ENCODE results near the gene CLN5. TPM values are rescaled to one million over a fixed set of nuclear protein-coding genes. Genes with fewer than 3 reads are reported as not detected.
A peak's percentile ranks its signal among the peaks of the same experiment; 100 is the strongest.

Gene CLN5
- total RNA-seq, 2 experiments from 2014 or later = 10.0 to 10.2 TPM

DNA sequence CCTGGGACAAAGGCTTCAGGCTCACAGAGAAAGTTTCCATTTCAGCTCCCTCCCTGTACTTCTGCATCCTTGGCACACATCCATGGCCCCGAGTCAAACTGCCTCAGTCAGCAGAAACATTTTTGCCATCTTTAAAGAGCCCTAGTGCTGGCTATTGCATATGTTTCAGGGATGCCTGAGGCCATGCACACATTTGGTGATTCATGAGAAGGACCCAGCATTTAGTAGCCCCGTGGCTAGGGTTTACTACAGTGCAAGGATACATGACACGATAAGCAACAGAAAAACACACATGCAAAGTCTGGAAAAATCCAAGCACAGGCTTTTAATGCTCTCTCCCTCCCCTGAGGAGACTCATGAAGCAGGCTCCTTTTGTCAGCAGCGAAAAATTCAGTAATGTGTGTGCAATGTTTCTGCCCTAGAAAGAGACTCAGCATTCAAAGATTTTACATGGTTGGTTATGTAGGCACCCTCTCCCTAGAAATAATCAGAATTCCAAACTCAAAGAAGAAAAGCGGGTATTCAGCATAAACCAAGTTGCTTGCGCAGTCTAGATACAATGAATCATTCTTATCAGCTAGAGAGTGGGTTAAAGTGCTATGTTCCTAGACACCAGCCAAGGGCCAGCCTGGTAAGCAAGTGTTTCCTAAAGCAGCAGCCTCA, 26.0 kb upstream of the CLN5 start:
- Mint-ChIP-seq H3K9me3 (ENCODE audit: insufficient read depth) (peaks cover 4% of the 10 kb centered on the region), H3K27me3 (ENCODE audit: low read depth) (peaks cover 8% of the 10 kb centered on the region), H3K4me3 (no peak overlapping the region), H3K27ac (no peak overlapping the region), H3K4me1 (ENCODE audit: low read depth) (no peaks in the 10 kb centered on the region), H3K36me3 (ENCODE audit: low read depth) (no peaks in the 10 kb centered on the region)
- ChIA-PET POLR2A (no interaction called here), CTCF (no interaction called here)
- no peak for ATAC-seq
- DNase-seq = no peak

DNA sequence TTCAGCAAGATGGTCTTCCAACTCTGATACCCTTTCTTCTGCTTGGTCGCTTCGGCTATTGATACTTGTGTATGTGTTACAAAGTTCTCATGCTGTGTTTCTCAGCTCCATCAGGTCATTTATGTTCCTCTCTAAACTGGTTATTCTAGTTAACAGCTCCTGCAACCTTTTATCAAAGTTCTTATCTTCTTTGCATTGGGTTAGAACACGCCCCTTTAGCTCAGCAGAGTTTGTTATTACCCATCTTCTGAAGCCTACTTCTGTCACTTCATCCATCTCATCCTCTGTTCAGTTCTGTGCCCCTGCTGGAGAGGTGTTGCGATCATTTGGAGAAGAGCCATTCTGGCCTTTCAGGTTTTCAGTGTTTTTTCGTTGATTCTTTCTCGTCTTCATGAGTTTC, 24.9 kb upstream of the CLN5 start:
- H3K27ac Mint-ChIP-seq = no peak overlapping the region
- peaks cover 4% of the 10 kb centered on the region for H3K9me3 Mint-ChIP-seq (ENCODE audit: insufficient read depth)
- POLR2A ChIA-PET = no interaction called here
- DNase-seq = no peak
- CTCF ChIA-PET = no interaction called here
- no peak overlapping the region for H3K4me3 Mint-ChIP-seq
- no peaks in the 10 kb centered on the region for H3K36me3 Mint-ChIP-seq (ENCODE audit: low read depth)
- H3K4me1 Mint-ChIP-seq (ENCODE audit: low read depth) = no peaks in the 10 kb centered on the region
- no peak for ATAC-seq
- peaks cover 16% of the 10 kb centered on the region for H3K27me3 Mint-ChIP-seq (ENCODE audit: low read depth)

DNA sequence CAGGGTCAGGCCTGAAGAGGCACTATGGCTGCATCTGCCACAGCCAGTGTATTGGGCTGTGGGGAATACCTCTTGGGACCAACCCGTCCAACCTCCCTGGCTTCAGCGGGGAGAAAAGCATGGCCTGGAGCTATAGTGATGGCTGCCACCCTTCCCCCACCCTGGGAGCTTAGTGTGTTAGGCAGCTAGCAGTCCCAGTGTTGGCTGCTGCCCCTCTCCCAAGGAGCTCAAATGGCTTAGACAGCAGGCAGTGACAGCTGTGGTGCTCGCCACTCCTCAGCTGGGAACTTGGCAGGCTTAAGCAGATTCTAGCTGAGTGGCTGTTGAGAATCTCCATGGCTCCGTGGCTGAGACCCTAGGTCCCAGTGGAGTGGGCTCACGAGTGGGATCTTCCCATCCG, 23.8 kb upstream of the CLN5 start:
- CTCF ChIA-PET = no interaction called here
- ATAC-seq (no peak), DNase-seq (no peak)
- Mint-ChIP-seq H3K4me1 (ENCODE audit: low read depth) (no peaks in the 10 kb centered on the region), H3K27ac (no peak overlapping the region), H3K4me3 (no peak overlapping the region), H3K27me3 (ENCODE audit: low read depth) (peaks cover 22% of the 10 kb centered on the region), H3K9me3 (ENCODE audit: insufficient read depth) (no peaks in the 10 kb centered on the region), H3K36me3 (ENCODE audit: low read depth) (no peaks in the 10 kb centered on the region)
- POLR2A ChIA-PET = no interaction called here

DNA sequence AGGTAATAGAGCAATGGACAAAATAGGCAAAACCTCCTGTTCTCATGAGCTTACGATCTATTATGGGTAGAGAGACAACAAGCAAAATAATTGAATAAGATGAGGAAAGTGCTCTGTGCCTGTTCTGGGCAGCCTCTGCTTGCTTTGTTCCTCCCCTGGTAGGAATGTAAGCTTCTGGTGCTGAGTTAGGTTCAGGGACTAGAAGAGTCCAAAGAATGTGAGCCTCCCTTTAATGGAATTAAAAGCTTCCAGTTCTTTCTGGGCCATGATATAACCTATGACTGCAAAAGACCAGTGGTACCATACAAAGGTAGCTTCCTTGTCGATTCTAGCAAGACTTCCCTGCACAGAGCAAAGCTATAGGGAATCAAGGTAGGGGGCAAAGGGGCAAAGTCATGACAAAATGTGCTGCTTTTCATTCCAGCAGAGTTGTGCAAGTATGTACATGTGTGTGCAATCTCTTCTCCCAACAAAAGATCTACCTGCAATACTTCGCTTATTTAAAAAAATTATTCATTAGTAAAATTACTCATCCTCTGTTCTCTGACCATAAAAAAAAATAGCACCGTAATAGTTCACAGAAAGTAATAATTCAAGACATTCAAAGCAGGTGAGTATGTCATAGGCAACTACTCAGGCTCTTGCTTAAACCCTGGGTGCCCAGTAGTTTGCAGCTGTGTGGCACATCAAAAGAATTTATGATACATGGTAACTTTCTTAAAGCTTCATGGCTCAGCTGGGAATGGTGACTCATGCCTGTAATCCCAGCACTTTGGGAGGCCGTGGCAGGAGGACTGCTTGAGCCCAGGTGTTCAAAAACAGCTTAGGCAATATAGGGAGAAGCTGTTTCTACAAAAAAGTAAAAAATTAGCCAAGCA, 22.2 kb upstream of the CLN5 start:
- no peaks in the 10 kb centered on the region for H3K4me1 Mint-ChIP-seq (ENCODE audit: low read depth)
- H3K27me3 Mint-ChIP-seq (ENCODE audit: low read depth) = peaks cover 33% of the 10 kb centered on the region
- no peaks in the 10 kb centered on the region for H3K9me3 Mint-ChIP-seq (ENCODE audit: insufficient read depth)
- H3K36me3 Mint-ChIP-seq (ENCODE audit: low read depth) = no peaks in the 10 kb centered on the region
- DNase-seq (no peak), ATAC-seq (no peak)
- POLR2A ChIA-PET = no interaction called here
- H3K4me3 Mint-ChIP-seq = no peak overlapping the region
- H3K27ac Mint-ChIP-seq = no peak overlapping the region
- CTCF ChIA-PET = interaction anchor here (1.5 to 3.6 kb wide), 2 partner anchors 11 to 62 kb away, joined by 3 to 22 read pairs; no protein-coding TSS in a partner anchor

DNA sequence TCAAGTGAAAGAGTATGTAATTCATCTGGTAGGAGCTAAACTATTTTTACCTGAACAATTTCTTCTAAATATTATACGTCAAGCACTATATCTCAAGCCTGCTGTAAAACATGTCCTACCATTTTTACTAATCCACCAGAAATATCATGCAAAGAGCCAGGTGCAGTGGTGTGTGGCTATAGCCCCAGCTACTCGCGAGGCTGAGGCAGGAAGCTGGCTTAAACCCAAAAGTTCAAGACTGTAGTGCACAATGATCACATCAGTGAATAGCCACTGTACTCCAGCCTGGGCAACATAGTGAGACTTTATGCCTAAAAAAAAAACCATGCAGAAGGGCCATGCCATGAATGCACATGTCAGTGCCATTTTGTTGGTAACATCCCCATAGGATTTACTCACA, 20.7 kb upstream of the CLN5 start:
- peaks cover 34% of the 10 kb centered on the region for H3K27me3 Mint-ChIP-seq (ENCODE audit: low read depth)
- H3K36me3 Mint-ChIP-seq (ENCODE audit: low read depth) = no peaks in the 10 kb centered on the region

DNA sequence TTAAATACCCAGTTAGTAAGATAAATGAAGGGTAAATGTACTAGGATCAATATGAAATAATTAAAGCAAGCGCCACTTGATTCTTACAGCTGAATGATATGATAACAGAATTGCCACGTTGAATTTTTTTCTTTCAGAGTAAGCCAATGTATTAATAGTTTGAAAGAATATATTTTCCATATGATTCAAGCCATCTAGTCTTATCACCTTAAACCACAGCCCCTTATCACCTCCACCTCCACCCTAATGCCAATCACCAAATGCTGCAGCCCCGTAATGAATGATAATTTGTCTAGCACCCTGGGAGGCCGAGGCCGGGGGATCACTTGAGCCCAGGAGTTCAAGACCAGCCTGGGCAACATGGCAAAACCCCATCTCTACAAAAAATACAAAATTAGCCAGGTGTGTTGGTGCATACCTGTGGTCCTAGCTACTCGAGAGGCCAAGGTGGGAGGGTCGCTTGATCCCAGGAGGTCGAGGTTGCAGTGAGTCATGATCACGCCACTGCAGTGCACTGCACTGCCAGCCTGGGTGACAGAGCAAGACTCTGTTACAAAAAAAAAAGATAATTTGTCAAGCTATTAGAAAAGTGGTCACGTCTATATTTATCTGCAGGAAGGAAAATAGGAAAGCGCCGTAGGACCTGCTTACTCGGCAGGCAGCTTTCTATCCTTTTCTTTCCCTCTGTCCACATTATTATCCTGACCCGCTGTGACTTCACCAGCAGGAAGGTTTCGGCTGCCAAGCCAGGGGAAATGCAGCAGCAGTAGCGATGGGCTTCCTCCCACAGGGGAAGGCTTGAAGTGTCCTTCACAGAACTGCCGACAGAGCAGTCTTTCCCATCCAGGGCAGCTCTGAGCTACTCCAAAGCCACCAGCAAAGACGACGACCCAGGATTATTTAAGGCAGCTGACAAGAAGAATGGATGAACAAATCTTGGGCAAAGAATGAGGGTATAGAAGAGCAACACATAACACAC, 19.7 kb upstream of the CLN5 start:
- ChIA-PET POLR2A (no interaction called here), CTCF (interaction anchor here (0.7 to 3.6 kb wide), 3 partner anchors 8 to 307 kb away, joined by 3 to 22 read pairs (median 3); no protein-coding TSS in a partner anchor)
- DNase-seq = no peak
- H3K4me3 Mint-ChIP-seq = no peak overlapping the region
- peaks cover 7% of the 10 kb centered on the region for H3K4me1 Mint-ChIP-seq (ENCODE audit: low read depth)
- H3K36me3 Mint-ChIP-seq (ENCODE audit: low read depth) = no peaks in the 10 kb centered on the region
- no peak for ATAC-seq
- H3K9me3 Mint-ChIP-seq (ENCODE audit: insufficient read depth) = no peaks in the 10 kb centered on the region
- H3K27me3 Mint-ChIP-seq (ENCODE audit: low read depth) = peaks cover 32% of the 10 kb centered on the region
- no peak overlapping the region for H3K27ac Mint-ChIP-seq

More for the DNA sequence above, 20.7 kb upstream of the CLN5 start:
- POLR2A ChIA-PET = interaction anchor here (0.7 kb wide), 1 partner anchor 84 kb away, joined by 3 read pairs; no protein-coding TSS in a partner anchor
- Mint-ChIP-seq H3K4me3 (no peak overlapping the region), H3K27ac (no peak overlapping the region), H3K4me1 (ENCODE audit: low read depth) (peaks cover 2% of the 10 kb centered on the region), H3K9me3 (ENCODE audit: insufficient read depth) (no peaks in the 10 kb centered on the region)
- CTCF ChIA-PET = interaction anchor here (3.6 kb wide), 1 partner anchor 9 kb away, joined by 22 read pairs; no protein-coding TSS in a partner anchor
- ATAC-seq (no peak), DNase-seq (no peak)

DNA sequence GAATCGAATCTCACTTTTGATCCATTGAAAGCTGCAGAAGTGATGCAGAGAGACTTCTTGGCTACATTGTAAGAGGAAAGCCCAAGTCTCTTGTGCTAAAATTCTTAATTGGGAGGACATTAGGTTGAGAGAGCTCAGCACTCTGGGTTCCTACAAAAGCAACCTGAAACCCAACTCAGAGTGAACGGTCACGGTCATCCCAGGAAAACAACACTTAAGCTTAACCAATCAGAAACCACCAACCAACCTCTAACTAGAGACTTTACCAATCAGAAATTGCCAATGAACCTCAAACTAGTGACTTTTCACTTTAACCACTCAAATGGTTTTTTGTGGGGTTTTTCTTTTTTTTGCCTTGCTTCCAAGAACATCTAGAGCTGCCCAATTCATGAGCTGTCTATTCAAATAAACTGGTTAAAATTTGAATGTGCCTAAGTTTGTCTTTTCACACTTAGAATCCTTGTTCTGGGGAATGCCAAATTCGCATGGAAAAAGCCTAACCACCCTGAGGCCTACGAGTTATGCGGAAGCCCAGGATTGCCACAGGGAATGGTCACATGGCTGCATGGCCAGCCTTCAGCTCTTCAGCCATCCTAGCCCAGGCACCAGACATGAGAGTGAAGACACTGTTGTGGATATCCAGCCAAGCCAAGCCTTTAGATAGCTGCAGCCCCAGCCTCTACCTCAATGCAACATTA, 17.8 kb upstream of the CLN5 start:
- H3K4me3 Mint-ChIP-seq = no peak overlapping the region
- peaks cover 7% of the 10 kb centered on the region for H3K4me1 Mint-ChIP-seq (ENCODE audit: low read depth)
- peaks cover 43% of the 10 kb centered on the region for H3K27me3 Mint-ChIP-seq (ENCODE audit: low read depth)
- no peaks in the 10 kb centered on the region for H3K36me3 Mint-ChIP-seq (ENCODE audit: low read depth)
- no peaks in the 10 kb centered on the region for H3K9me3 Mint-ChIP-seq (ENCODE audit: insufficient read depth)
- ATAC-seq (no peak), DNase-seq (no peak)
- H3K27ac Mint-ChIP-seq = no peak overlapping the region
- CTCF ChIA-PET = no interaction called here
- POLR2A ChIA-PET = no interaction called here

DNA sequence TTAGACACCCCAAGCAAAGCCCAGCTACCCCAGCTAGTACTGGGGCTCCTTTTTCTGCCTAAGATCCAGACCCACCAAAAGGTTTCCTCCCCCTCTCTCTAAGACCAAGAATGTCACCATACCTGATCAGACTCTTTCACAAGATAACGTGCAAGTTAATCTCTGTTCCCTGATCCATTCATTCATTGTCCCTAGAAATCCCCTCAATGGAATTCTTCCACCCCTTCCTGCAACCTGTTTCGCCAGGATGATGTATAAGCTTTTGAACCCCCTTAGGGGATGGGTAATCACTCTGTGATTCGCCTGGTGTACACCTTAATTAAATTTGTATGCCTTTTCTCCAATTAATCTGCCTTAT, 17.3 kb upstream of the CLN5 start:
- ChIA-PET POLR2A (no interaction called here), CTCF (no interaction called here)
- no peak overlapping the region for H3K27ac Mint-ChIP-seq
- H3K27me3 Mint-ChIP-seq (ENCODE audit: low read depth) = peaks cover 41% of the 10 kb centered on the region
- no peak for DNase-seq
- ATAC-seq = no peak
- no peak overlapping the region for H3K4me3 Mint-ChIP-seq
- H3K36me3 Mint-ChIP-seq (ENCODE audit: low read depth) = no peaks in the 10 kb centered on the region
- no peaks in the 10 kb centered on the region for H3K9me3 Mint-ChIP-seq (ENCODE audit: insufficient read depth)
- H3K4me1 Mint-ChIP-seq (ENCODE audit: low read depth) = peaks cover 7% of the 10 kb centered on the region

DNA sequence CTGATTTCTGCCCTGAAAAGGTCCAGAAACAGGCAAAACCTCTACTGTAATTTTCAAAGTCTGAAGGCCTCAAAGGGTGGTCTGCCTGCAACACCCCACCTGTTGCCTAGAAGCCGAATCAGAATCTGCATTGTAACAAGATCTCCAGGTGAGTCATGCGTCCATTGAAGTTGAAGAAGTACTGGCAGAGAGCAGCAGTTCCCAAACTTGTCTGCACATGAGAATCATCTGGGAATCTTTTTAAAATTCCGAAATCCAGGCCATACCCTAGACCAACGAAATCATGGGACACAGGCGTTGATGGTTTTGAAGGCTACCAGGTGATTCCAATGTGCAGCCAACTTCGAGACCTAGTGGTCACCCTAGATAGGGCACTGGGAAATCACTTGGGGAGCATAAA, 16.0 kb upstream of the CLN5 start:
- Mint-ChIP-seq H3K4me1 (ENCODE audit: low read depth) (peaks cover 9% of the 10 kb centered on the region), H3K9me3 (ENCODE audit: insufficient read depth) (no peaks in the 10 kb centered on the region), H3K36me3 (ENCODE audit: low read depth) (no peaks in the 10 kb centered on the region), H3K27me3 (ENCODE audit: low read depth) (peaks cover 44% of the 10 kb centered on the region), H3K27ac (no peak overlapping the region), H3K4me3 (no peak overlapping the region)
- ATAC-seq (no peak), DNase-seq (no peak)
- CTCF ChIA-PET = no interaction called here
- POLR2A ChIA-PET = no interaction called here

DNA sequence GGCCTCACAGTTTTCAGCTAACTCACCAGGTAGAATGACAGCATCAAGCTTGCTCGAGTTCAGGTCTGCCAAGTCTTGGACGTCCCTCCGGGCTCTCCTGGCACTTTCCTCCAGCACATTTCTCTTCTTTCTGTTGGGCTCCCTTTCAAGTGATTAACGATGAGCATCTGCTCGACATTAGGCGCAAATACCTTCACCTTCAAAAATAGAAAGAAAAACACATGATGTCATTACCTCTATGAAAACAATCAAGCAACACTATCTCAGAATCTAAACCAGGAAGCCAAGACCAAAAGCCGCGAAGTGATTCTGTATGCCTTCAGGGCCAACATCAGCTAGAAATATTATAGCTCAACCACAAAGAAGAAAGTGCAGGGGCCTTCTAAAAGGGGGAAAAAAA, 15.4 kb upstream of the CLN5 start:
- H3K27ac Mint-ChIP-seq = no peak overlapping the region
- ATAC-seq = no peak
- POLR2A ChIA-PET = no interaction called here

DNA sequence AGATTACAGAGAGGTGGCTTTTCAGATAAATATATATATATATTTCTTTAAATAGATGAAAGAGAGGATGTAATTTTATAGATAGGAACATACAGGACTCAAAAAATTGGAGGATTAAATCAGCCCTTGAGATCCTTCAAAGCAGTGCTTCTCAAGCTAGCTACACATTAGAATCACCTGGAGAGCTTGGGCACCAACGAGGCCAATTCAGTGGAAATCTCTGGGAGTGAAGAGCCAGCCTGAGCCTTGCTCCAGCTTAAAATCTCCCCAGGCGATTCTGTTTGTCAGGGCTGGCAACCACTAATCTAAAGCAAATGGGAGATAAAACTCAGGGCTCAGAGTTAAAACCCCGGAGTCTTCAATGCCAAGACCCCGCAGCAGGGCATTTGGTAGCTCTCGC, 15.0 kb upstream of the CLN5 start:
- H3K9me3 Mint-ChIP-seq (ENCODE audit: insufficient read depth) = no peaks in the 10 kb centered on the region
- ChIA-PET POLR2A (no interaction called here), CTCF (no interaction called here)
- H3K36me3 Mint-ChIP-seq (ENCODE audit: low read depth) = no peaks in the 10 kb centered on the region
- no peak overlapping the region for H3K4me3 Mint-ChIP-seq
- H3K27ac Mint-ChIP-seq = no peak overlapping the region
- no peak for ATAC-seq
- peaks cover 9% of the 10 kb centered on the region for H3K4me1 Mint-ChIP-seq (ENCODE audit: low read depth)
- H3K27me3 Mint-ChIP-seq (ENCODE audit: low read depth) = peaks cover 46% of the 10 kb centered on the region
- no peak for DNase-seq

More for the DNA sequence above, 15.4 kb upstream of the CLN5 start:
- Mint-ChIP-seq H3K27me3 (ENCODE audit: low read depth) (peaks cover 45% of the 10 kb centered on the region), H3K36me3 (ENCODE audit: low read depth) (no peaks in the 10 kb centered on the region), H3K4me1 (ENCODE audit: low read depth) (peaks cover 9% of the 10 kb centered on the region), H3K9me3 (ENCODE audit: insufficient read depth) (no peaks in the 10 kb centered on the region), H3K4me3 (no peak overlapping the region)
- CTCF ChIA-PET = no interaction called here
- DNase-seq = peak; percentile 36

Data from activated CD8-positive, alpha-beta T cell treated with anti-CD3 and anti-CD28 coated beads, Interleukin-2, amount 10 ng/mL, durations not matched to agents 7 days and 5 days (primary cell).